Pancreas (tissue), 10 donors: Measurements from ENCODE around the gene POTEE. TPM values are rescaled to one million over a fixed set of nuclear protein-coding genes. Genes with fewer than 3 reads are reported as not detected.
A peak's percentile ranks its signal among the peaks of the same experiment; 100 is the strongest.
"Not testable (repeated sequence)": the region's sequence is repeated elsewhere in the genome, so short reads cannot be mapped to it uniquely, and the experiment has no call there.

ENCODE experiments used
- ATAC-seq, 4 donors: fragments of 200-7000 bp; cut with Tn5 transposase; one replicate each; pipeline versions ENCODE4 v1.8.0 to v1.9.1; 2020; ENCODE audit warnings: mild to moderate bottlenecking in 4 of 4, moderate library complexity in 4 of 4
- DNase-seq, 6 donors: peaks; one replicate each; pipeline ENCODE4 v3.0.0-alpha.2; 2020
- FAIRE-seq: peaks from 2 replicates; lab custom pipeline; 2012; peaks lifted over from hg19 to GRCh38; lab: Jason Lieb, UNC
- H3K27ac ChIP-seq, 4 donors: fragments of 200-600 bp; sonication (generic); 1 replicate in 3 of 4; 2 replicates in 1 of 4; pipeline versions ENCODE4 v1.5.0 to v1.8.0; 2020
- H3K27me3 ChIP-seq, 4 donors: fragments of 200-600 bp; one replicate each; pipeline ENCODE4 v1.8.0; 2021
- H3K36me3 ChIP-seq, 3 donors: fragments of 200-600 bp; sonication (generic) in 1 of 3; one replicate each; pipeline versions ENCODE4 v1.5.0 to v1.8.0; 2020 to 2021
- H3K4me1 ChIP-seq, 3 donors: fragments of 200-600 bp; one replicate each; pipeline ENCODE4 v1.8.0; 2021
- H3K4me3 ChIP-seq, 4 donors: fragments of 200-600 bp; sonication (generic) in 2 of 4; one replicate each; pipeline versions ENCODE4 v1.5.0 to v1.8.0; 2020 to 2021
- H3K9me3 ChIP-seq, 4 donors: fragments of 200-600 bp; one replicate each; pipeline ENCODE4 v1.8.0; 2021
- WGBS, 2 donors: extraction: QIAGEN DNeasy Blood & Tissue Kit; methylation state at CpG; one replicate each; pipeline ENCODE4 v1.1.7; 2013; 5-methylcytosine and 5-hydroxymethylcytosine counted together
- intact Hi-C, 3 donors: fragments of 100-400 bp; cut with DNase I; formaldehyde crosslinking; loops; one replicate each; pipeline versions ENCODE4 v1.11.1 to v1.14.2; 2022
- polyA plus RNA-seq, 2 donors: library from polyadenylated mRNA; stranded (reverse); fragments of 200-250 nt; gene quantifications; one replicate each; pipeline ENCODE4 v1.2.3, GENCODE V29; 2013
- total RNA-seq, 6 donors: library from RNA; stranded (reverse); fragmentation: NEBNext Ultra II Directional in 4 of 6; extraction: Animal tissue kit (Norgen Biotek cat#: 25700) in 4 of 6; gene quantifications; one replicate each; pipeline versions ENCODE4 v1.2.1 to v1.2.4, GENCODE V29; 2021 to 2023
- TF ChIP-seq, protein P1 (sequence below), 4 donors: fragments of 200-600 bp; sonication (generic) in 3 of 4; IDR thresholded peaks; one replicate each; pipeline versions ENCODE4 v1.5.0 to v1.8.0; 2021; ENCODE audit warnings: antibody characterized with exemption in 4 of 4
- donor health status: healthy with polysubstance abuse.
- donor health status: DM: no; HTN: no; CAD: no; lungs with moderate emphysema.
- donor health status: DM: no; HTN: no; CAD: no.
- donor health status: control.
- donor health status: control.
- donor health status: Bipolar disorder and iron deficiency.
- donor health status: DM: yes; HTN: yes; CAD: no.
- donor health status: DM: no; HTN: no; CAD: no.
- donor health status: DM: no; HTN: no; CAD: no.
- donor health status: DM: yes; HTN: yes; CAD: no.

Gene POTEE
- total and polyA plus RNA-seq, 8 donors: 0.02 to 0.04 (median 0.03) TPM; not detected in 5

- WGBS, 2 donors: 76 to 88% methylated on average over 13 to 14 of the region's 14 CpGs
- TF ChIP-seq, protein P1, sequence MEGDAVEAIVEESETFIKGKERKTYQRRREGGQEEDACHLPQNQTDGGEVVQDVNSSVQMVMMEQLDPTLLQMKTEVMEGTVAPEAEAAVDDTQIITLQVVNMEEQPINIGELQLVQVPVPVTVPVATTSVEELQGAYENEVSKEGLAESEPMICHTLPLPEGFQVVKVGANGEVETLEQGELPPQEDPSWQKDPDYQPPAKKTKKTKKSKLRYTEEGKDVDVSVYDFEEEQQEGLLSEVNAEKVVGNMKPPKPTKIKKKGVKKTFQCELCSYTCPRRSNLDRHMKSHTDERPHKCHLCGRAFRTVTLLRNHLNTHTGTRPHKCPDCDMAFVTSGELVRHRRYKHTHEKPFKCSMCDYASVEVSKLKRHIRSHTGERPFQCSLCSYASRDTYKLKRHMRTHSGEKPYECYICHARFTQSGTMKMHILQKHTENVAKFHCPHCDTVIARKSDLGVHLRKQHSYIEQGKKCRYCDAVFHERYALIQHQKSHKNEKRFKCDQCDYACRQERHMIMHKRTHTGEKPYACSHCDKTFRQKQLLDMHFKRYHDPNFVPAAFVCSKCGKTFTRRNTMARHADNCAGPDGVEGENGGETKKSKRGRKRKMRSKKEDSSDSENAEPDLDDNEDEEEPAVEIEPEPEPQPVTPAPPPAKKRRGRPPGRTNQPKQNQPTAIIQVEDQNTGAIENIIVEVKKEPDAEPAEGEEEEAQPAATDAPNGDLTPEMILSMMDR (IDR thresholded peaks at IDR 0.05): no peak
- H3K36me3 ChIP-seq: no peaks in the 10 kb centered on the region
- DNase-seq (peak in 1 of 6 donors; percentile 58), FAIRE-seq (no peak), ATAC-seq (no peak)
- H3K4me1 ChIP-seq: no peaks in the 10 kb centered on the region
- intact Hi-C loops: no loop called here
- no peak overlapping the region for H3K27ac ChIP-seq
- no peak overlapping the region for H3K4me3 ChIP-seq
- H3K27me3 ChIP-seq: no peaks in the 10 kb centered on the region
- no peaks in the 10 kb centered on the region for H3K9me3 ChIP-seq
Measured at GRCh38 chr2:131201098-131201497, 8.2 kb upstream of the POTEE start.

GRCh38 chr2:131207839-131208238 is 1.5 kb upstream of the POTEE start:
- H3K9me3 ChIP-seq, ATAC-seq, FAIRE-seq, H3K27me3 ChIP-seq, H3K27ac ChIP-seq, H3K36me3 ChIP-seq, DNase-seq, H3K4me3 ChIP-seq, H3K4me1 ChIP-seq, intact Hi-C loops: not testable (repeated sequence)
- WGBS, 2 donors: 65 to 80% methylated on average over 3 to 6 of the region's 9 CpGs

- H3K27ac ChIP-seq, H3K27me3 ChIP-seq, FAIRE-seq, H3K36me3 ChIP-seq, ATAC-seq, intact Hi-C loops, H3K4me3 ChIP-seq, H3K9me3 ChIP-seq, H3K4me1 ChIP-seq: not testable (repeated sequence)
- peak in 1 of 6 donors; percentile 33 for DNase-seq
- 74 to 81% methylated on average over 10 to 14 of the region's 14 CpGs for WGBS, 2 donors
Measured at GRCh38 chr2:131209773-131210104, 403 bp downstream of the POTEE start.

DNA sequence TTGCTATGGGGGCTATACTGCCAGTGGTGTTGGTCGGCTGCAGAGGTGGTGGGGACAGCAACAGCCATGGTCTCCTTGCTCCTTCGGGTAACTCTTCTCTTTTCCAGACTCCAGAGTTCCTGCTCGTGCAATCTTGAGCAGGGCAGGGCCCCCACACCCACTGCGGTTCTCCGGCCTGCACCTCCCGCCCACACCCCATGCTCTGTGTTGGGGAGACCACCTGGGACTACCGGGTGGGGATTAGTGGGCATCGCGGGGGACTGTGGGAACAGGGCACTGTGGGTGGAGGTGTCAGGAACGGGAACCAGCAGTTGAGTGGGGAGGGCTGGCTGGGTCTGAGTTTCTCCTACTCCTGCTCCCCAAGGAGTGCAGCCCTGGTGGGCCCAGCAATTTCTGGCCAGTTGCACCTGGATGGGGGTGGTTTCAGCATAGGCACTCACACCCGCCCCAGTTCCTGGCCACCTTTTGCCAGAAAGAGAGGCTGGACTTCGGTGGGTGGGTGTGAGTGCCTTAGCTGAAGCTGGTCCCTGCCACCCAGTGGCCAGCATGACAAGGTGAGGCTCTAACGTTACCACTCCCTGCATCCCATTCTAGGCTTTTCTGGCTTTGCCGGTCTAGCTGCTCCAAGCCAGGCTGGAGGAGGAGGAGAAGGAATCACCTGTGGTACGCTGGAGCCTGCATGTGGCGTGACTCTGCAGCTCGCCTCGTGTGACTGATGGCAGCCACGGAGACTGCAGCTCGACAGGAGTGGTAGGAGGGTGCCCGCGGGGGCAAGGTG is 1.3 kb downstream of the POTEE start:
- H3K9me3 ChIP-seq, H3K4me3 ChIP-seq, H3K4me1 ChIP-seq, ATAC-seq, H3K36me3 ChIP-seq, intact Hi-C loops, FAIRE-seq, DNase-seq, H3K27ac ChIP-seq, H3K27me3 ChIP-seq: not testable (repeated sequence)
- 49 to 68% methylated on average over 2 to 13 of the region's 22 CpGs for WGBS, 2 donors

DNA sequence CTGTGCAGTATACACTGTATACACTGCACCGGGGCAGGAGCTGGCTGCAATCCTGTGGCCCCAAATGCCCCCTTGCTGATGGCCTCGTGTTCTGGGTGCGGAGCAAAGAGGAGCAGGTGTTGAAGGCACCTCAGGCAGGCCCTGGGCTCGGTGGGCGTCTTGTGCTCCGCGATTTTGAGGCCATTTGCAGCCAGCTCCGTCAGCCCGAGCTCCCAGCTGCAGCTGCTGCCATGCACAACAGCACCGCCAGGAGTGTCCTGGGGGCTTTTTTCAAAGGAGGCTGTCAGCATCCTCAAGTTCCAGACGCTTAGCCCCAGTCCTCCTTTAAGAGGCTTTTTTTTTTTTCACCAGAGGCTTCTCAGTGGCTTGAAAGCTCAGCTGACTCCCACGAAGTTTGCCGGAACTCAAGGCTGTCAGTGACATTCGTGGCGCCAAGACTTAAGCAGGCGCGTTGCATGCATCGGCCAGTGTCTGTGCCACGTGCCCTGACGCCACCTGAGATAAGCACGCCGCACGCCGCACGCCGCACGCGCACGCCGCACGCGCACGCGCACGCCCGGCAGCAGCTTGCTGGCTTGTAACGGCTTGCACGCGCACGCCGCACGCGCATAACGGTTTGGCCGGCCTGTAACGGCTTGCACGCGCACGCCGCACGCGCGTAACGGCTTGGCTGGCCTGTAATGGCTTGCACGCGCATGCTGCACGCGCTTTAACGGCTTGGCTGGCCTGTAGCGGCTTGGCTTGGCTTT is 8.1 kb downstream of the POTEE start:
- H3K27ac ChIP-seq, ATAC-seq, H3K4me1 ChIP-seq, H3K4me3 ChIP-seq, DNase-seq, FAIRE-seq, H3K27me3 ChIP-seq, H3K9me3 ChIP-seq, H3K36me3 ChIP-seq, intact Hi-C loops: not testable (repeated sequence)
- WGBS, 2 donors: 88 to 95% methylated on average over 31 to 43 of the region's 60 CpGs

DNA sequence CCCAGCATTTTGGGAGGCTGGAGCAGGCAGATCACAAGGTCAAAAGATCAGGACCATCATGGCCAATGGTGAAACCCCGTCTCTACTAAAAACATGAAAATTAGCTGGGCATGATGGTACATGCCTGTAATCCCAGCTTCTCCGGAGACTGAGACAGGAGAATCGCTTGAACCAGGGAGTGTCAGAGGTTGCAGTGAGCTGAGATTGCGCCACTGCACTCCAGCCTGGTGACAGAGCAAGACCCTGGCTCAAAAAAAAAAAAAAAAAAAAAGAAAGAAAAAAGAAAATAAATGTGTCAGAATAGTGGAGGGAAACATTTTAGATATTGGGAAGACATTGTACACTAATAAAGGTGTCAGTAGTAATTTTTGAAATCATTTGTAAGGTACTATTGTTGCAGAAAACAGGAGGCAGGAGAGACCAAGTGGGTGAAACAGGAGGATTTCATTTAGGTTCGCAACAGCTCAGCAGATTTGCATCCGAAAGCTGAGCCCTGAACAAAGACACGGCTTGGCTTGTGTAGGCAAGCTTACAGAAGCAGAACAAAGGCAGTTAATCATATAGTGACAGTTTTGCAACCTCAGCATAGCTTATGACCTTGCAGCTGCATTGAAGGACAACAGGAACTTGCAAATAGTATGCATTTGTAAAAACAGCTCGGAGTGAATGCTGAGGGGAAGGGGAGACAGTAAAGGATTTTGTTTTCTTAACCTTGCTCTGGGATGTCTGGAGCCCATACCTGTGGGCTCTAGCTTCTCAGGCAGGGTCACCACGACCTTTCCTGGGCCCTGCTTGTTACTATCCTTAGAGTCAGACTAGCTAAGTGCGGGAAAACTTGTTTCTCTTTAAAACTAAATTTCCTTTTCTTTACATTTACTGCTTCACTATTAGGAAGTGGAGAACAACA is 26.5 kb downstream of the POTEE start:
- H3K27me3 ChIP-seq, DNase-seq, H3K36me3 ChIP-seq, H3K27ac ChIP-seq, H3K4me3 ChIP-seq, H3K9me3 ChIP-seq, H3K4me1 ChIP-seq, FAIRE-seq, ATAC-seq, intact Hi-C loops: not testable (repeated sequence)
- 25 to 51% methylated on average over 5 to 9 of the region's 10 CpGs for WGBS, 2 donors

Other genes with a start within 250 kb of the POTEE start
- gene FAM168B, start 116.1 kb upstream of the POTEE start, total RNA-seq: 10 to 100 TPM; 26.2 to 37.2 (median 35.6) TPM
- gene FAM168B, start 116.1 kb upstream of the POTEE start, polyA plus RNA-seq: 10 to 100 TPM; 11.0 to 17.1 TPM
- gene PLEKHB2, start 104.2 kb upstream of the POTEE start, total RNA-seq: 10 to 100 TPM in 5 of 6 donors, 1 to 10 TPM in 1; 8.3 to 28.3 (median 18.6) TPM
- gene PLEKHB2, start 104.2 kb upstream of the POTEE start, polyA plus RNA-seq: 10 to 100 TPM in 1 of 2 donors, 1 to 10 TPM in 1; 7.8 to 20.4 TPM
- gene RAB6D, start 154.6 kb downstream of the POTEE start, total RNA-seq: under 1 TPM in 1 of 6 donors, not detected in 5; 0.08 TPM
- gene RAB6D, start 154.6 kb downstream of the POTEE start, polyA plus RNA-seq: under 1 TPM in 1 of 2 donors, not detected in 1; 0.14 TPM